Smooth muscle cell (in vitro differentiated cells): ENCODE data around the gene FBXO44. TPM values are rescaled to one million over a fixed set of nuclear protein-coding genes. Genes with fewer than 3 reads are reported as not detected.
"Not testable (repeated sequence)": the region's sequence is repeated elsewhere in the genome, so short reads cannot be mapped to it uniquely, and the experiment has no call there.

Source experiments
- DNase-seq: peaks from one replicate; lab custom pipeline; 2025; ENCODE audit not compliant: unreplicated experiment; lab: John Stamatoyannopoulos, UW
- H2AFZ ChIP-seq: fragments of 200-600 bp; sonication (generic); 2 replicates; pipeline ENCODE4 v1.6.0; 2016; ENCODE audit warnings: antibody characterized with exemption, low read depth, mild to moderate bottlenecking
- H3F3A ChIP-seq: fragments of 200-600 bp; sonication (generic); 2 replicates; pipeline ENCODE4 v1.6.0; 2017; ENCODE audit warnings: antibody characterized with exemption, low read depth
- H3K27ac ChIP-seq: fragments of 200-600 bp; sonication (generic); 2 replicates; pipeline ENCODE4 v1.5.1; 2016; ENCODE audit warnings: low read depth, mild to moderate bottlenecking
- H3K27me3 ChIP-seq: fragments of 200-600 bp; sonication (generic); 2 replicates; pipeline ENCODE4 v1.6.1; 2016; ENCODE audit warnings: low read depth, mild to moderate bottlenecking
- H3K36me3 ChIP-seq: fragments of 200-600 bp; sonication (generic); 2 replicates; pipeline ENCODE4 v1.5.1; 2016; ENCODE audit warnings: low read depth
- H3K4me1 ChIP-seq: fragments of 200-600 bp; sonication (generic); 2 replicates; pipeline ENCODE4 v1.5.1; 2016; ENCODE audit warnings: low read depth
- H3K4me2 ChIP-seq: fragments of 200-600 bp; sonication (generic); 2 replicates; pipeline ENCODE4 v1.6.0; 2016; ENCODE audit warnings: mild to moderate bottlenecking
- H3K4me3 ChIP-seq: fragments of 200-600 bp; sonication (generic); 2 replicates; pipeline ENCODE4 v1.5.1; 2016; ENCODE audit warnings: mild to moderate bottlenecking
- H3K79me2 ChIP-seq: fragments of 200-600 bp; sonication (generic); 2 replicates; pipeline ENCODE4 v1.6.0; 2016; ENCODE audit warnings: low read depth, mild to moderate bottlenecking
- H3K9ac ChIP-seq: fragments of 200-600 bp; sonication (generic); 2 replicates; pipeline ENCODE4 v1.6.0; 2016; ENCODE audit warnings: low read depth
- H3K9me3 ChIP-seq: fragments of 200-600 bp; sonication (generic); replicated peaks from 2 replicates; pipeline ENCODE4 v1.5.1; 2016; ENCODE audit warnings: low read depth
- H4K20me1 ChIP-seq: fragments of 200-600 bp; sonication (generic); 2 replicates; pipeline ENCODE4 v1.6.0; 2016; ENCODE audit warnings: low read depth
- CTCF ChIP-seq: fragments of 200-600 bp; sonication (generic); IDR thresholded peaks from 2 replicates; pipeline ENCODE4 v1.5.1; 2017; ENCODE audit warnings: borderline replicate concordance, mild to moderate bottlenecking, antibody characterized with exemption; ENCODE audit not compliant: insufficient read depth, poor library complexity, severe bottlenecking
- WGBS: methylation state at CpG from one replicate; pipeline ENCODE4 v1.1.7; 2016; ENCODE audit warnings: low lambda C conversion rate; 5-methylcytosine and 5-hydroxymethylcytosine counted together
- polyA plus RNA-seq: library from polyadenylated mRNA; unstranded; fragments of >200 nt; fragmentation: Nextera tagmentation; extraction: Ambion mirVana; gene quantifications from 2 replicates; pipeline ENCODE4 v1.2.1, GENCODE V29; 2016
- total RNA-seq: library from RNA; depleted of rRNA; stranded (reverse); fragments of >200 nt; gene quantifications from 2 replicates; pipeline ENCODE4 v1.2.3, GENCODE V29; 2014

Gene FBXO44
- total RNA-seq (9.0 and 10.4 TPM in 2 replicates), polyA plus RNA-seq (16.2 and 20.8 TPM in 2 replicates)

- Histone ChIP-seq H3K9ac (no peak within 1 kb of the TSS), H3K27me3 (peaks cover 19% of the 10 kb centered on the region), H3K4me2 (peak within 1 kb of the TSS; percentile 97), H3K79me2 (no peaks in the 10 kb centered on the region), H4K20me1 (no peaks in the 10 kb centered on the region), H3K36me3 (no peaks in the 10 kb centered on the region), H3K9me3 (no peaks in the 10 kb centered on the region), H3K4me1 (peaks cover 7% of the 10 kb centered on the region), H3K4me3 (peak within 1 kb of the TSS; percentile 87), H2AFZ (peak within 1 kb of the TSS; percentile 92), H3F3A (no peaks in the 10 kb centered on the region), H3K27ac (no peak within 1 kb of the TSS)
- TF ChIP-seq CTCF, result no peak
- peak; percentile 47 for DNase-seq
- 4% methylated on average over 53 of the region's 94 CpGs for WGBS
Observed at GRCh38 chr1:11654137-11654938, at the start of gene FBXO44, which contains the start of gene FBXO2. FBXO44 (plus strand) TSS chr1:11654877; CDS start chr1:11655836, 959 bp downstream. FBXO2 (minus strand) TSS chr1:11654429; CDS start chr1:11654340, 89 bp downstream.

GRCh38 chr1:11606775-11607174 lies 47.9 kb upstream of the FBXO44 start:
- Histone ChIP-seq H3K4me3 (no peak overlapping the region), H2AFZ (no peak overlapping the region), H3K36me3 (no peaks in the 10 kb centered on the region), H3K9ac (no peak overlapping the region), H3K27me3 (no peaks in the 10 kb centered on the region), H3F3A (no peaks in the 10 kb centered on the region), H3K4me1 (no peaks in the 10 kb centered on the region), H3K4me2 (no peak overlapping the region), H3K27ac (no peak overlapping the region), H4K20me1 (no peaks in the 10 kb centered on the region), H3K79me2 (no peaks in the 10 kb centered on the region), H3K9me3 (no peaks in the 10 kb centered on the region)
- no peak for DNase-seq
- WGBS, result 90% methylated on average over 6 of the region's 6 CpGs
- no peak for TF ChIP-seq CTCF

GRCh38 chr1:11608596-11609130 lies 46.0 kb upstream of the FBXO44 start:
- not testable (repeated sequence) for DNase-seq, H3K4me3 ChIP-seq, H3K4me2 ChIP-seq, H3K9ac ChIP-seq, H4K20me1 ChIP-seq, H3K4me1 ChIP-seq, H3F3A ChIP-seq, H3K79me2 ChIP-seq, H2AFZ ChIP-seq, H3K36me3 ChIP-seq, H3K9me3 ChIP-seq, H3K27ac ChIP-seq, H3K27me3 ChIP-seq
- 97% methylated on average over 28 of the region's 37 CpGs for WGBS

GRCh38 chr1:11609378-11609777 lies 45.3 kb upstream of the FBXO44 start:
- H3K27me3 ChIP-seq, H2AFZ ChIP-seq, H3K4me2 ChIP-seq, H3K9ac ChIP-seq, H3K4me1 ChIP-seq, H3F3A ChIP-seq, H3K36me3 ChIP-seq, H3K4me3 ChIP-seq, H3K79me2 ChIP-seq, H3K9me3 ChIP-seq, H4K20me1 ChIP-seq, H3K27ac ChIP-seq, DNase-seq: not testable (repeated sequence)
- 89% methylated on average over 13 of the region's 13 CpGs for WGBS
